ENCODE data around the gene UTY. TPM values are rescaled to one million over a fixed set of nuclear protein-coding genes. Genes with fewer than 3 reads are reported as not detected.

The UTY gene
- total RNA-seq, 1 experiment from 2014 or later: not detected

DNA sequence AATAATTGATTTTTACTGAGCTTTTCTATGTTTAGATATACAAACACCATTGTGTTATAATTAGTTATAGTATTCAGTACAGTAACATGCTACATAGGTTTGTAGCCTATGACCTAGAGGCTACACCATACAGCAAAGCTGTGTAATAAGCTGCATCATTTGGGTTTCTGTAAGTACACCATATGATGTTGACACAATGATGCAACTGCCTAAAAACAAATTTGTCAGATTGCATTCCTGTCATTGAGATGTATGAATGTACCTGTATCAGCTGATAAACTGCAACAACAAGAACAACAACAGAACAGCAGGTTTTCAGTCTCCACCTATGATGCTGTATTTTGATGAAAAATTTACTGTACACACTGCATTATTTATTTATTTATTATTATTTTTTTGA is 64.3 kb downstream of the UTY start:
- no TSS peak for BruUV-seq (replicated peaks)
- Histone ChIP-seq H3K4me1 (ENCODE audit: insufficient read depth, low read length) (no peaks in the 10 kb centered on the region), H3K36me3 (ENCODE audit: low read depth, low read length) (no peaks in the 10 kb centered on the region), H4K20me1 (ENCODE audit: low read length) (no peaks in the 10 kb centered on the region), H2AFZ (ENCODE audit: low read length) (no peak overlapping the region), H3K4me2 (ENCODE audit: low read length) (no peak overlapping the region), H3K27ac (ENCODE audit: low read length) (no peak overlapping the region), H3K9ac (ENCODE audit: low read length) (no peak overlapping the region), H3K9me2 (replicated peaks; ENCODE audit: low read length) (no peaks in the 10 kb centered on the region), H3K79me2 (ENCODE audit: low read length) (no peaks in the 10 kb centered on the region), H3K9me3 (ENCODE audit: low read length) (no peaks in the 10 kb centered on the region), H3F3A (ENCODE audit: low read length, unreplicated experiment) (no peaks in the 10 kb centered on the region), H3K27me3 (ENCODE audit: low read length) (no peaks in the 10 kb centered on the region), H3K4me3 (ENCODE audit: low read length) (no peak overlapping the region)
- DNase-seq (no peak), ATAC-seq (no peak)
- TF ChIP-seq CTCF (conservative IDR thresholded peaks at IDR 0.05; ENCODE audit: low read depth, low read length): no peak
- no peak for TF ChIP-seq EZH2 (IDR thresholded peaks at IDR 0.05; ENCODE audit: low read length, unreplicated experiment)
- no peak for TF ChIP-seq EZH2phosphoT487 (IDR thresholded peaks at IDR 0.05; ENCODE audit: borderline replicate concordance, low read length)
- intact Hi-C loops (cut with micrococcal nuclease): no loop called here
- CTCF ChIA-PET: no interaction called here
- POLR2A ChIA-PET (ENCODE audit: unreplicated experiment): no interaction called here

- POLR2A ChIA-PET (ENCODE audit: unreplicated experiment): no interaction called here
Observed at GRCh38 chrY:13398876-13399275, 81.0 kb downstream of the UTY start.

More at GRCh38 chrY:13398876-13399275, 81.0 kb downstream of the UTY start:
- intact Hi-C loops (cut with micrococcal nuclease): no loop called here
- Histone ChIP-seq H3K9me3 (ENCODE audit: low read length) (no peaks in the 10 kb centered on the region), H3K36me3 (ENCODE audit: low read depth, low read length) (no peaks in the 10 kb centered on the region), H3K4me1 (ENCODE audit: insufficient read depth, low read length) (no peaks in the 10 kb centered on the region), H3K27ac (ENCODE audit: low read length) (no peak overlapping the region), H3K4me2 (ENCODE audit: low read length) (no peak overlapping the region), H3K79me2 (ENCODE audit: low read length) (no peaks in the 10 kb centered on the region), H3K4me3 (ENCODE audit: low read length) (no peak overlapping the region), H3K9ac (ENCODE audit: low read length) (no peak overlapping the region), H2AFZ (ENCODE audit: low read length) (no peak overlapping the region), H3K9me2 (replicated peaks; ENCODE audit: low read length) (no peaks in the 10 kb centered on the region), H4K20me1 (ENCODE audit: low read length) (no peaks in the 10 kb centered on the region), H3F3A (ENCODE audit: low read length, unreplicated experiment) (no peaks in the 10 kb centered on the region), H3K27me3 (ENCODE audit: low read length) (no peaks in the 10 kb centered on the region)
- TF ChIP-seq EZH2 (IDR thresholded peaks at IDR 0.05; ENCODE audit: low read length, unreplicated experiment): no peak
- no peak for TF ChIP-seq CTCF (conservative IDR thresholded peaks at IDR 0.05; ENCODE audit: low read depth, low read length)
- TF ChIP-seq EZH2phosphoT487 (IDR thresholded peaks at IDR 0.05; ENCODE audit: borderline replicate concordance, low read length): no peak
- DNase-seq: no peak
- CTCF ChIA-PET: no interaction called here
- no TSS peak for BruUV-seq (replicated peaks)
- no peak for ATAC-seq

Data from PC-3 (cell line).